Activated CD8-positive, alpha-beta T cell treated with anti-CD3 and anti-CD28 coated beads, Interleukin-2, amount 10 ng/mL, durations not matched to agents 7 days and 5 days (primary cell): ENCODE measurements around the gene POFUT2. TPM values are rescaled to one million over a fixed set of nuclear protein-coding genes. Genes with fewer than 3 reads are reported as not detected.

ENCODE experiments used
- ATAC-seq: fragments of 150-1000 bp; cut with Tn5 transposase; one replicate; pipeline ENCODE4 v1.10.0; 2021; ENCODE audit warnings: moderate library complexity
- CTCF ChIA-PET: fragments of 350-600 bp; sonication (Branson Sonifier 250); formaldehyde crosslinking; loops from one replicate; lab custom pipeline; 2021; ENCODE audit warnings: antibody characterized with exemption; lab: Charles Lee
- POLR2A ChIA-PET: fragments of 350-600 bp; sonication (Branson Sonifier 250); formaldehyde crosslinking; loops from one replicate; lab custom pipeline; 2021; ENCODE audit warnings: antibody characterized with exemption; lab: Charles Lee
- DNase-seq: peaks from one replicate; pipeline ENCODE4 v3.0.0-alpha.2; 2020
- H3K27ac Mint-ChIP-seq: one replicate; pipeline ENCODE4 v1.8.0; 2021; ENCODE audit warnings: mild to moderate bottlenecking, mixed read lengths
- H3K27me3 Mint-ChIP-seq: one replicate; pipeline ENCODE4 v1.8.0; 2021; ENCODE audit warnings: low read depth, mixed read lengths
- H3K36me3 Mint-ChIP-seq: one replicate; pipeline ENCODE4 v1.8.0; 2021; ENCODE audit warnings: low read depth, mixed read lengths
- H3K4me1 Mint-ChIP-seq: one replicate; pipeline ENCODE4 v1.8.0; 2021; ENCODE audit warnings: low read depth, mixed read lengths
- H3K4me3 Mint-ChIP-seq: one replicate; pipeline ENCODE4 v1.8.0; 2021; ENCODE audit warnings: mild to moderate bottlenecking, mixed read lengths
- H3K9me3 Mint-ChIP-seq: one replicate; pipeline ENCODE4 v1.8.0; 2022; ENCODE audit warnings: mixed read lengths; ENCODE audit not compliant: insufficient read depth
- total RNA-seq, 2 experiments: library from RNA; stranded (reverse); gene quantifications; one replicate each; pipeline ENCODE4 v1.2.3, GENCODE V29; 2021

The POFUT2 gene
- total RNA-seq, 2 experiments from 2014 or later = 13.6 to 16.0 TPM

- H3K4me3 Mint-ChIP-seq = no peak overlapping the region
- ATAC-seq = no peak
Measured at GRCh38 chr21:45253633-45254459, 33.8 kb downstream of the POFUT2 start.

GRCh38 chr21:45253180-45253579 is 34.5 kb downstream of the POFUT2 start:
- Mint-ChIP-seq H3K27me3 (peaks cover 22% of the 10 kb centered on the region), H3K9me3 (no peaks in the 10 kb centered on the region), H3K4me3 (no peak overlapping the region), H3K27ac (no peak overlapping the region), H3K4me1 (peaks cover 31% of the 10 kb centered on the region), H3K36me3 (no peaks in the 10 kb centered on the region)
- POLR2A ChIA-PET = no interaction called here
- CTCF ChIA-PET = no interaction called here
- no peak for ATAC-seq
- no peak for DNase-seq

More at GRCh38 chr21:45253633-45254459, 33.8 kb downstream of the POFUT2 start:
- H3K9me3 Mint-ChIP-seq = no peaks in the 10 kb centered on the region
- peaks cover 18% of the 10 kb centered on the region for H3K27me3 Mint-ChIP-seq
- no peaks in the 10 kb centered on the region for H3K36me3 Mint-ChIP-seq
- DNase-seq = no peak
- ChIA-PET CTCF (no interaction called here), POLR2A (no interaction called here)
- peaks cover 32% of the 10 kb centered on the region for H3K4me1 Mint-ChIP-seq
- H3K27ac Mint-ChIP-seq = no peak overlapping the region

DNA sequence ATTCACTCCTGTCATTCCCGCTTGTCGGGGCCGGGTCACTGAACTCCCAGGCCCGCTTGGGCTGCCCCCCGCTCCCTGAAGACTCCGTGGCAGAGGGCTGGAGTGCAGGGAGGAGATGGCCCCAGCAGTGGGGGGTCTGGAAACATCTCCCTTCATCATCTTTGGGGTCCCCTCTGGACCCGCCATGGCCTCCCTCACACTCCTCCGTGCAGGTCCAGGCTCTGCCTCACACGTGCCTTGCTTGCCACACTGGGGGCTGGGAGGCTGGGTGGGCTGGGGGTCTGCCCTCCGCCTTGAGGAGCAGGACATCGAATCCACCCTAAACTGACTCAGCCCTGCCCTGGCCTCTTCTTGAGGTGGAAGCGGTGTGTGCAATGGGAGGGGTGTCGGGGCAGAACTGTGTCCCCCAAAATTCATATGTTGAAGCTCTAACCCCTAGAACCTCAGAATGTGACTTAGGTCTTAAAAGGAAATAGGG is 35.2 kb downstream of the POFUT2 start:
- no peak overlapping the region for H3K4me3 Mint-ChIP-seq
- H3K27ac Mint-ChIP-seq = no peak overlapping the region
- peaks cover 28% of the 10 kb centered on the region for H3K4me1 Mint-ChIP-seq
- H3K9me3 Mint-ChIP-seq = no peaks in the 10 kb centered on the region
- no peak for ATAC-seq
- POLR2A ChIA-PET = no interaction called here
- H3K27me3 Mint-ChIP-seq = peaks cover 23% of the 10 kb centered on the region
- H3K36me3 Mint-ChIP-seq = no peaks in the 10 kb centered on the region
- CTCF ChIA-PET = no interaction called here
- DNase-seq = no peak

- peaks cover 25% of the 10 kb centered on the region for H3K27me3 Mint-ChIP-seq
- ChIA-PET CTCF (no interaction called here), POLR2A (no interaction called here)
- no peaks in the 10 kb centered on the region for H3K36me3 Mint-ChIP-seq
- peaks cover 23% of the 10 kb centered on the region for H3K4me1 Mint-ChIP-seq
- H3K9me3 Mint-ChIP-seq = no peaks in the 10 kb centered on the region
- H3K27ac Mint-ChIP-seq = no peak overlapping the region
- no peak overlapping the region for H3K4me3 Mint-ChIP-seq
- ATAC-seq (no peak), DNase-seq (no peak)
Measured at GRCh38 chr21:45251635-45252447, 35.9 kb downstream of the POFUT2 start.

DNA sequence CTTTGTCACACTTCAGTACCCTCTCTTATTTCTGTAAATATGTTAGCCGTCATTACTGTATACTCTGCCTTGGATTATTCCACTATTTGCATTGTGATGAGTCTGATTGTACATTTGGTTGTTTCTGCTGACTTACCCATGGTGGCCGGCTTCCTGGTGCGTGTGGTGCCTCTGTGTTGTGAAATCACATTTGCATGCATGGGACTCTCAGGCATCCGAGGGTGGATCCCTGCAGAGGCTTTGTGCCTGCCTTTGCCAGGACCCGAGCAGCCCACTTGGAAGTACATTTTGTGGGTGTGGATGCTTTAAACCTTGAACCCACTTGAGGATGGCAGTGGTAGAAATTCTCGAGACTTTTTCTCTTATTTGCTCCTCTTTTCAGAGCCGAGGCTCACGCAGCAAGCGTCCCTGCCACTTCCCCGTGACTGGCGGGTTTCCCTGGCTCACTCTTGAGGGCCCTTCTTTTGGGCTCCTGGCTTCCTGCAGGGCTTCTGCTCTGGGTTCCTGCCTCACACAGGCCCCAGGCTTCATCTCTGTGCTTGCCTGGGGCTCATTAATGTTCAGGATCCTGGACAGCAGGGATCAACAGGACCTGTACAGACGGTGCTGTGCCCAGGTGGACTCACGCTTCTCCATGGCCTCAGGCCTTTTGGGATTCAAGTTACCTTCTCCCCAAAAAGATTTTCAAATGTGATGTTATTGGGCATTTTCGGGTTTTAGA is 36.6 kb downstream of the POFUT2 start:
- Mint-ChIP-seq H3K27me3 (peaks cover 28% of the 10 kb centered on the region), H3K9me3 (no peaks in the 10 kb centered on the region), H3K4me1 (peaks cover 15% of the 10 kb centered on the region), H3K36me3 (no peaks in the 10 kb centered on the region), H3K4me3 (no peak overlapping the region), H3K27ac (no peak overlapping the region)
- DNase-seq (no peak), ATAC-seq (no peak)
- ChIA-PET CTCF (no interaction called here), POLR2A (no interaction called here)

GRCh38 chr21:45250272-45250671 is 37.4 kb downstream of the POFUT2 start:
- H3K4me3 Mint-ChIP-seq = no peak overlapping the region
- H3K4me1 Mint-ChIP-seq = peaks cover 7% of the 10 kb centered on the region
- no peaks in the 10 kb centered on the region for H3K36me3 Mint-ChIP-seq
- no peaks in the 10 kb centered on the region for H3K9me3 Mint-ChIP-seq
- ChIA-PET CTCF (no interaction called here), POLR2A (no interaction called here)
- peaks cover 30% of the 10 kb centered on the region for H3K27me3 Mint-ChIP-seq
- no peak for DNase-seq
- H3K27ac Mint-ChIP-seq = no peak overlapping the region
- no peak for ATAC-seq

DNA sequence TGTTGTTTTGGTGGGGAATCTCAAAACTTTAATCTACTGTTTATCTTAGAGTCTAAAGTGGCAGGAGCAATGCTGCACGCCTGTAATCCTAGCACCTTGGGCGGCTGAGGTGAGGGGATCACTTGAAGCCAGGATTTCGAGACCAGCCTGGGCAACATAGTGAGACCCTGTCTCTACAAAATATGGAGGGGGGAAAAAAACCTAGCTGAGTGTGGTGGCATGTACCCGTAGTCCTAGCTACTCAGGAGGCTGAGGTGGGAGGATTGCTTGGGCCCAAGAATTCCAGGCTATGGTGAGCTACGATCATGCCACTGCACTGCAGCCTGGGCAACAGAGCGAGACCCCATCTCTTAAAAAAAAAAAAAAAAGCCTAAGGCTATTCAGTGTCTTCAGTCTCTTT is 38.1 kb downstream of the POFUT2 start:
- Mint-ChIP-seq H3K36me3 (no peaks in the 10 kb centered on the region), H3K9me3 (no peaks in the 10 kb centered on the region), H3K27me3 (peaks cover 25% of the 10 kb centered on the region), H3K27ac (no peak overlapping the region), H3K4me1 (peaks cover under 1% of the 10 kb centered on the region), H3K4me3 (no peak overlapping the region)
- DNase-seq = no peak
- POLR2A ChIA-PET = no interaction called here
- no peak for ATAC-seq
- CTCF ChIA-PET = no interaction called here

DNA sequence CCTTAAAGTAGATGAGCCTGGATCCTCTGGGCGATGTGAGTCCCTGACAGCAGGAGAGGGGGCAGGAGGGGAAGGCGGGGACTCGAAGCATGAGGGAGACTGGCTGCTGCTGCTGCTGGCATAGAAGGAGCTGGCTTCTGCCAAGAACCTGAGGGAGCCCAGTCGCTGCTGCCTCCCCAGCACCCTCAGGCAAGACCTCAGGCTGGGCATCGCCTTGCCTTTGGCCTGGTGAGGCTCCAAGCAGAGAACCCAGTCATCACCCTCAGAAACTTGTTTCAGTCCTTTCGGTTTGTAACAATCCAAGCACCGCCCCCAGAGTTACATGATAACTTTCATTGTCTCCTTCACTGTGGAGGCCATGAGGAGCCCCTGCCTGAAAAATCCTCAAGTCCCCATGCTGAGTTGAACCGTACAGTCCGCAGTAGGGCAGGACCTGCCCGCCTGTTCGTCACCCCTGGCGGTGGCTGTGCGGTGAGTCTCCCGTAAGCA is 38.8 kb downstream of the POFUT2 start:
- peaks cover 7% of the 10 kb centered on the region for H3K9me3 Mint-ChIP-seq
- peaks cover 26% of the 10 kb centered on the region for H3K27me3 Mint-ChIP-seq
- no peaks in the 10 kb centered on the region for H3K36me3 Mint-ChIP-seq
- ATAC-seq (no peak), DNase-seq (no peak)
- no peak overlapping the region for H3K4me3 Mint-ChIP-seq
- ChIA-PET POLR2A (no interaction called here), CTCF (no interaction called here)
- no peaks in the 10 kb centered on the region for H3K4me1 Mint-ChIP-seq
- no peak overlapping the region for H3K27ac Mint-ChIP-seq

- ChIA-PET CTCF (interaction anchor here (0.8 kb wide), 1 partner anchor 14 kb away, joined by 3 read pairs; no protein-coding TSS in a partner anchor), POLR2A (no interaction called here)
- Mint-ChIP-seq H3K4me3 (no peak overlapping the region), H3K36me3 (peaks cover 4% of the 10 kb centered on the region), H3K27ac (no peak overlapping the region), H3K9me3 (peaks cover 12% of the 10 kb centered on the region), H3K4me1 (no peaks in the 10 kb centered on the region), H3K27me3 (peaks cover 26% of the 10 kb centered on the region)
- DNase-seq = no peak
- no peak for ATAC-seq
Measured at GRCh38 chr21:45248301-45248892, 39.3 kb downstream of the POFUT2 start.

DNA sequence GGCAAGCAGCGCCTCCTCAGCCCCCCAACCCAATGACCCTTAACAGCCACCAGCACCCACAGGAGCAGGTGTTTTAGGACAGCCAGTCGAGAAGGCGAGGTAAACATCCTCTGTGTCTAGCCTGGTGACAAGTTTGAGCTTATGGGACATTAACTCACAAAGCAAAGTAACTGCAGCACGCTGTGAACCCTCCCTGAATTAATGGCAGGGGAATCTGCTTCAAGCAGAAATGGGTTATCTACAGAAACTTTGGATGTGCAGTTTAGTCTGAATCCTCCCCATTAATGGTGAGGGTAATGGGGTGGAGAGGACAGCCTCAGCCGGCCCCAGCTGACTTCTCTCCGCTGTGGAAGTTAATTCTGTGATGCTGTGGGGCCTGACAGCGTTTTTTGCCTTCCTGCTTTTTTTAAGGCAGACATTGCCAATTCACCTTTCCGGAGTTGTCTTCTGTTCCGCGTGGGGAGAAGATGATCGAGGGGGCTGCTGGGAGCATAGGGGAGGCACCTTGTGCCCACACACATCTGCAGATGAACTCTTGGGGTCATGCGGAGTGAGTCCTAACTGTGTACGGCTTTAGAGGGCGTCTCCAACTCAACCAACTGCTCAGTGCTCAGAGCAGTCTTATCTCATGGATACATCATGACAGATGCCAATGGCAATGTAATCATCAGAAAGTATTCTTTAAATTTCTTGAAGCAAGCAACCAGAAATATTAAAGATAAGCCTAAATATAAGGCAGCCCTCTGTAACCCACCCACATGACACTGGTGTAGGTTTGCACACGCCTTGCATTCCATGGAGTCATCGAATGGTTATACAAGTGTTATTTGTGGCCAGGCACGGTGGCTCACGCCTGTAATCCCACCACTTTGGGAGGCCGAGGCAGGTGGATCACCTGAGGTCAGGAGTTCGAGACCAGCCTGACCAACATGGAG is 41.0 kb downstream of the POFUT2 start:
- ChIA-PET CTCF (interaction anchor here (0.8 kb wide), 1 partner anchor 109 kb away, joined by 3 read pairs; no protein-coding TSS in a partner anchor), POLR2A (no interaction called here)
- Mint-ChIP-seq H3K4me1 (no peaks in the 10 kb centered on the region), H3K27me3 (peaks cover 25% of the 10 kb centered on the region), H3K36me3 (peaks cover 8% of the 10 kb centered on the region), H3K27ac (no peak overlapping the region), H3K4me3 (no peak overlapping the region), H3K9me3 (peaks cover 24% of the 10 kb centered on the region)
- DNase-seq = no peak
- no peak for ATAC-seq
